Left renal cortex interstitium (tissue), 4 donors: ENCODE measurements around the gene MAPK7. TPM values are rescaled to one million over a fixed set of nuclear protein-coding genes. Genes with fewer than 3 reads are reported as not detected.

ENCODE experiments used
- DNase-seq, 4 donors: peaks; one replicate each; pipeline ENCODE4 v3.0.0-alpha.2; 2013; ENCODE audit warnings: low read depth in 4 of 4, low spot score in 2 of 4, missing footprints in 1 of 4
- polyA plus RNA-seq, 4 donors: library from polyadenylated mRNA; unstranded; fragments of 120-200 nt; gene quantifications; one replicate each; pipeline ENCODE4 v1.2.1, GENCODE V29; 2013; ENCODE audit not compliant: insufficient read length in 4 of 4

Gene MAPK7
- polyA plus RNA-seq, 4 donors = 21.5 to 31.2 (median 25.0) TPM

- peak; percentile 97 to 99 (median 98) for DNase-seq
Measured at GRCh38 chr17:19377602-19378415, 489 bp upstream of the MAPK7 start.

GRCh38 chr17:19379361-19380065, 1.2 kb downstream of the MAPK7 start:
- no peak for DNase-seq

- DNase-seq = no peak
Measured at GRCh38 chr17:19380481-19381301, 2.4 kb downstream of the MAPK7 start.

GRCh38 chr17:19381361-19381740, 3.1 kb downstream of the MAPK7 start:
- DNase-seq = no peak

GRCh38 chr17:19381741-19382444, 3.6 kb downstream of the MAPK7 start:
- no peak for DNase-seq

GRCh38 chr17:19382531-19383444, 4.5 kb downstream of the MAPK7 start:
- no peak for DNase-seq

- DNase-seq = no peak
Measured at GRCh38 chr17:19383681-19384470, 5.6 kb downstream of the MAPK7 start.

GRCh38 chr17:19384723-19385391, 6.6 kb downstream of the MAPK7 start:
- DNase-seq = peak in 3 of 4 donors; percentile 58 to 76 (median 74)

- no peak for DNase-seq
Measured at GRCh38 chr17:19385521-19385983, 7.3 kb downstream of the MAPK7 start.

- DNase-seq = no peak
Measured at GRCh38 chr17:19386051-19386929, 8.0 kb downstream of the MAPK7 start.

GRCh38 chr17:19386974-19387920, 8.9 kb downstream of the MAPK7 start, which contains the start of gene MFAP4:
Gene MFAP4, minus strand, starts transcription at chr17:19387190. Its CDS starts 35 bp downstream, at chr17:19387155.
- DNase-seq = peak; percentile 64 to 81 (median 76)

GRCh38 chr17:19387921-19388521, 9.7 kb downstream of the MAPK7 start:
- DNase-seq = no peak

GRCh38 chr17:19388791-19389785, 10.8 kb downstream of the MAPK7 start:
- no peak for DNase-seq

GRCh38 chr17:19390951-19391350, 12.7 kb downstream of the MAPK7 start:
- DNase-seq = no peak
